Smooth muscle cell (in vitro differentiated cells): ENCODE data around the gene IL2RA. TPM values are rescaled to one million over a fixed set of nuclear protein-coding genes. Genes with fewer than 3 reads are reported as not detected.

Source experiments
- DNase-seq: peaks from one replicate; lab custom pipeline; 2025; ENCODE audit not compliant: unreplicated experiment; lab: John Stamatoyannopoulos, UW
- H2AFZ ChIP-seq: fragments of 200-600 bp; sonication (generic); 2 replicates; pipeline ENCODE4 v1.6.0; 2016; ENCODE audit warnings: antibody characterized with exemption, low read depth, mild to moderate bottlenecking
- H3F3A ChIP-seq: fragments of 200-600 bp; sonication (generic); 2 replicates; pipeline ENCODE4 v1.6.0; 2017; ENCODE audit warnings: antibody characterized with exemption, low read depth
- H3K27ac ChIP-seq: fragments of 200-600 bp; sonication (generic); 2 replicates; pipeline ENCODE4 v1.5.1; 2016; ENCODE audit warnings: low read depth, mild to moderate bottlenecking
- H3K27me3 ChIP-seq: fragments of 200-600 bp; sonication (generic); 2 replicates; pipeline ENCODE4 v1.6.1; 2016; ENCODE audit warnings: low read depth, mild to moderate bottlenecking
- H3K36me3 ChIP-seq: fragments of 200-600 bp; sonication (generic); 2 replicates; pipeline ENCODE4 v1.5.1; 2016; ENCODE audit warnings: low read depth
- H3K4me1 ChIP-seq: fragments of 200-600 bp; sonication (generic); 2 replicates; pipeline ENCODE4 v1.5.1; 2016; ENCODE audit warnings: low read depth
- H3K4me2 ChIP-seq: fragments of 200-600 bp; sonication (generic); 2 replicates; pipeline ENCODE4 v1.6.0; 2016; ENCODE audit warnings: mild to moderate bottlenecking
- H3K4me3 ChIP-seq: fragments of 200-600 bp; sonication (generic); 2 replicates; pipeline ENCODE4 v1.5.1; 2016; ENCODE audit warnings: mild to moderate bottlenecking
- H3K79me2 ChIP-seq: fragments of 200-600 bp; sonication (generic); 2 replicates; pipeline ENCODE4 v1.6.0; 2016; ENCODE audit warnings: low read depth, mild to moderate bottlenecking
- H3K9ac ChIP-seq: fragments of 200-600 bp; sonication (generic); 2 replicates; pipeline ENCODE4 v1.6.0; 2016; ENCODE audit warnings: low read depth
- H3K9me3 ChIP-seq: fragments of 200-600 bp; sonication (generic); replicated peaks from 2 replicates; pipeline ENCODE4 v1.5.1; 2016; ENCODE audit warnings: low read depth
- H4K20me1 ChIP-seq: fragments of 200-600 bp; sonication (generic); 2 replicates; pipeline ENCODE4 v1.6.0; 2016; ENCODE audit warnings: low read depth
- CTCF ChIP-seq: fragments of 200-600 bp; sonication (generic); IDR thresholded peaks from 2 replicates; pipeline ENCODE4 v1.5.1; 2017; ENCODE audit warnings: borderline replicate concordance, mild to moderate bottlenecking, antibody characterized with exemption; ENCODE audit not compliant: insufficient read depth, poor library complexity, severe bottlenecking
- WGBS: methylation state at CpG from one replicate; pipeline ENCODE4 v1.1.7; 2016; ENCODE audit warnings: low lambda C conversion rate; 5-methylcytosine and 5-hydroxymethylcytosine counted together
- polyA plus RNA-seq: library from polyadenylated mRNA; unstranded; fragments of >200 nt; fragmentation: Nextera tagmentation; extraction: Ambion mirVana; gene quantifications from 2 replicates; pipeline ENCODE4 v1.2.1, GENCODE V29; 2016
- total RNA-seq: library from RNA; depleted of rRNA; stranded (reverse); fragments of >200 nt; gene quantifications from 2 replicates; pipeline ENCODE4 v1.2.3, GENCODE V29; 2014

IL2RA gene
- total and polyA plus RNA-seq, 2 experiments from 2014 or later: not detected

DNA sequence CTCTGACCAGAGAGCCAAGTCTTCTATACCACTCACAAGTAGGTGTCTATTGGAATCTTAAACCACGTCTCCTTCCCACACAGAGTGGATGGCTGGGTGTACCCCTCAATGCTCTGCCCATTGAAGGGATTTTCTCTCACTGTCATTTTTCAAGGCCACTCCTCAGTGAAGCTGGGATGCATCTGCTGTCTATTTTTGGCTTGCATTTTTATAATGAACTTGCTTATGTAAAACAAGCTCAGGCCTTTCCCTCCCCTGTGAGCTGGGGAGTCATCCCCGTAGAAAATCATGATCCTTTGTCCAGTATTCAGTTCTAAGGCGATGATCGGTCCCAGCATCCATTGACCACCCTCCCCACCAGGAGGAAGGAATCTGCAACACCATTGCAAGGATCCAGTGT, 16.9 kb upstream of the IL2RA start:
- WGBS: 83% methylated on average over 4 of the region's 4 CpGs

DNA sequence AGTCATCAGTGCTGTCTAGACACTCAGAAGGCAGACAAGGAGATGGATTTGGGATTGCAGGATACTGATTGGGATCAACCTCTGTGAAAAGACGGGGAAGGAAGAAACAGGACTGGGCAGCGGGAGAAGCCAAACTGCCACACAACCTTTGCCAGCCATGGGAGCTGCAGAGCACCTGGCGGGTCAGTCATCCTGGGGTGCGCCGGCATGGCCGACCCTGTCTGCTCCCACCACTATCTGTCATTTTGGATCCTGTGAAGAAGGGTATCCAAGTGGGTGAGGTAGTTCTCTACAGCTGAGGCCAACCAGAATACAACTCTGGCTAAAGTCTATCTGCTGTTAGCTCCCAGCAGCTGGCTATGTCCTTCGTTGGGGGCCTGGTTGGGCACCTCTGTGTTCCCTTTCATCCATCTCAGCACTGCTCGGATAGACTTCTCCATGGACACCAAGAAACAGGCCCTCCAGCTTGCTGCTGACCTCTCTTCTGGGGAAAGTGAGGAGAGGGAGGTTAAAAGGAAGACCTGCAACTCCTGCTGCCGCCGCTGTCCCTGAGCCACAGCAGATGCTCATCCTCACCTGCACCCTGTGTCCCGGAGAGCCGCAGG, 15.0 kb upstream of the IL2RA start:
- no peak overlapping the region for H3K9ac ChIP-seq
- H3K4me1 ChIP-seq: no peaks in the 10 kb centered on the region
- no peaks in the 10 kb centered on the region for H4K20me1 ChIP-seq
- DNase-seq: no peak
- 83% methylated on average over 12 of the region's 12 CpGs for WGBS
- no peak overlapping the region for H2AFZ ChIP-seq
- no peaks in the 10 kb centered on the region for H3K79me2 ChIP-seq
- no peak overlapping the region for H3K4me3 ChIP-seq
- no peaks in the 10 kb centered on the region for H3F3A ChIP-seq
- H3K9me3 ChIP-seq: no peaks in the 10 kb centered on the region
- no peaks in the 10 kb centered on the region for H3K36me3 ChIP-seq
- no peak overlapping the region for H3K4me2 ChIP-seq
- TF ChIP-seq CTCF: no peak
- no peak overlapping the region for H3K27ac ChIP-seq
- H3K27me3 ChIP-seq: peaks cover 3% of the 10 kb centered on the region

More for the DNA sequence above, 16.9 kb upstream of the IL2RA start:
- no peaks in the 10 kb centered on the region for H3K36me3 ChIP-seq
- H3K27me3 ChIP-seq: peaks cover 3% of the 10 kb centered on the region
- no peaks in the 10 kb centered on the region for H4K20me1 ChIP-seq
- H3K79me2 ChIP-seq: no peaks in the 10 kb centered on the region
- H3K4me2 ChIP-seq: no peak overlapping the region
- no peak for TF ChIP-seq CTCF
- H3K4me3 ChIP-seq: no peak overlapping the region
- no peaks in the 10 kb centered on the region for H3K9me3 ChIP-seq
- no peak overlapping the region for H3K9ac ChIP-seq
- peaks cover 8% of the 10 kb centered on the region for H3K4me1 ChIP-seq
- H2AFZ ChIP-seq: no peak overlapping the region
- H3K27ac ChIP-seq: no peak overlapping the region
- H3F3A ChIP-seq: no peaks in the 10 kb centered on the region
- no peak for DNase-seq

- no peaks in the 10 kb centered on the region for H3K4me1 ChIP-seq
- H3K27me3 ChIP-seq: peaks cover 3% of the 10 kb centered on the region
- H3K9ac ChIP-seq: no peak overlapping the region
- no peaks in the 10 kb centered on the region for H3K79me2 ChIP-seq
- no peaks in the 10 kb centered on the region for H4K20me1 ChIP-seq
- no peaks in the 10 kb centered on the region for H3K9me3 ChIP-seq
- H3K27ac ChIP-seq: no peak overlapping the region
- no peak overlapping the region for H2AFZ ChIP-seq
- TF ChIP-seq CTCF: no peak
- no peak for DNase-seq
- no peaks in the 10 kb centered on the region for H3K36me3 ChIP-seq
- 64% methylated on average over 17 of the region's 17 CpGs for WGBS
- H3K4me3 ChIP-seq: no peak overlapping the region
- H3F3A ChIP-seq: no peaks in the 10 kb centered on the region
- H3K4me2 ChIP-seq: no peak overlapping the region
Observed at GRCh38 chr10:6074489-6075301, 12.5 kb upstream of the IL2RA start.
